CD14-positive monocyte (primary cell): ENCODE results near the gene YWHAQ. TPM values are rescaled to one million over a fixed set of nuclear protein-coding genes. Genes with fewer than 3 reads are reported as not detected.

ENCODE experiments used
- DNase-seq, 3 donors: peaks; one replicate each; pipeline ENCODE4 v3.0.0-alpha.2; 2011 to 2022
- H2AFZ ChIP-seq: 2 replicates; pipeline ENCODE4 v1.6.0; 2012; ENCODE audit warnings: mild to moderate bottlenecking, low read depth, low read length, inconsistent platforms; ENCODE audit not compliant: insufficient read depth, poor library complexity, severe bottlenecking
- H3K27ac ChIP-seq, 2 donors: 1 replicate in 1 of 2; 2 replicates in 1 of 2; pipeline ENCODE4 v1.5.1; 2012 to 2013; ENCODE audit warnings: low read length in 2 of 2, control low read depth in 1 of 2, inconsistent platforms in 1 of 2, low read depth in 1 of 2, mild to moderate bottlenecking in 1 of 2
- H3K27me3 ChIP-seq, 2 donors: one replicate each; pipeline versions ENCODE4 v1.6.0 to v1.6.1; 2011 to 2013; ENCODE audit warnings: low read length in 2 of 2; ENCODE audit not compliant: control insufficient read depth in 2 of 2, insufficient read depth in 2 of 2
- H3K36me3 ChIP-seq, 2 donors: replicated peaks in 1 of 2; 1 replicate in 1 of 2; 2 replicates in 1 of 2; pipeline versions ENCODE4 v1.5.1 to v1.6.1; 2012 to 2013; ENCODE audit warnings: low read length in 2 of 2, control low read depth in 1 of 2, inconsistent platforms in 1 of 2, mild to moderate bottlenecking in 1 of 2; ENCODE audit not compliant: insufficient read depth in 2 of 2, control insufficient read depth in 1 of 2
- H3K4me1 ChIP-seq, 2 donors: 1 replicate in 1 of 2; 2 replicates in 1 of 2; pipeline versions ENCODE4 v1.5.1 to v1.6.1; 2012 to 2013; ENCODE audit warnings: low read length in 2 of 2, control low read depth in 1 of 2, inconsistent platforms in 1 of 2, mild to moderate bottlenecking in 1 of 2, moderate library complexity in 1 of 2; ENCODE audit not compliant: insufficient read depth in 2 of 2, control insufficient read depth in 1 of 2
- H3K4me2 ChIP-seq: replicated peaks from 2 replicates; pipeline ENCODE3; 2012; ENCODE audit warnings: low read length, moderate library complexity, mild to moderate bottlenecking; ENCODE audit not compliant: poor library complexity, severe bottlenecking; ENCODE audit errors: extremely low read depth
- H3K4me3 ChIP-seq, 3 experiments: fragments of 200-600 bp in 1 of 3; sonication (generic) in 1 of 3; replicated peaks in 1 of 3; 1 replicate in 2 of 3; 2 replicates in 1 of 3; pipeline ENCODE4 v1.5.1; 2011 to 2013; ENCODE audit warnings: low read length in 3 of 3, mild to moderate bottlenecking in 3 of 3, control low read depth in 2 of 3, low read depth in 2 of 3, inconsistent platforms in 1 of 3, moderate library complexity in 1 of 3
- H3K79me2 ChIP-seq: 2 replicates; pipeline ENCODE4 v1.6.0; 2012; ENCODE audit warnings: mild to moderate bottlenecking, control low read depth, inconsistent platforms, low read length, moderate library complexity; ENCODE audit not compliant: insufficient read depth
- H3K9ac ChIP-seq: 2 replicates; pipeline ENCODE4 v1.6.0; 2017; ENCODE audit warnings: low read length, mild to moderate bottlenecking; ENCODE audit not compliant: insufficient read depth, poor library complexity, severe bottlenecking
- H3K9me3 ChIP-seq, 2 donors: replicated peaks in 1 of 2; 1 replicate in 1 of 2; 2 replicates in 1 of 2; pipeline versions ENCODE4 v1.5.1 to v1.6.1; 2012 to 2013; ENCODE audit warnings: low read length in 2 of 2, control low read depth in 1 of 2; ENCODE audit not compliant: control insufficient read depth in 1 of 2, insufficient read depth in 1 of 2
- H4K20me1 ChIP-seq: 2 replicates; pipeline ENCODE4 v1.6.0; 2012; ENCODE audit warnings: mild to moderate bottlenecking, low read length, control low read depth, moderate library complexity; ENCODE audit not compliant: insufficient read depth
- H3K27ac Mint-ChIP-seq, 7 donors: one replicate each; pipeline ENCODE4 v1.8.0; 2020; ENCODE audit warnings: mild to moderate bottlenecking in 7 of 7, mixed read lengths in 7 of 7, moderate library complexity in 6 of 7, inconsistent platforms in 2 of 7
- H3K27me3 Mint-ChIP-seq, 3 donors: one replicate each; pipeline ENCODE4 v1.8.0; 2021 to 2022; ENCODE audit warnings: low read depth in 3 of 3, mild to moderate bottlenecking in 3 of 3, mixed read lengths in 3 of 3, moderate library complexity in 3 of 3, inconsistent platforms in 1 of 3
- H3K36me3 Mint-ChIP-seq, 2 donors: one replicate each; pipeline ENCODE4 v1.8.0; 2020; ENCODE audit warnings: mixed read lengths in 2 of 2, inconsistent platforms in 1 of 2, mild to moderate bottlenecking in 1 of 2
- H3K4me1 Mint-ChIP-seq: one replicate; pipeline ENCODE4 v1.8.0; 2020; ENCODE audit warnings: mild to moderate bottlenecking, mixed read lengths
- H3K4me3 Mint-ChIP-seq, 2 donors: one replicate each; pipeline ENCODE4 v1.8.0; 2020; ENCODE audit warnings: mild to moderate bottlenecking in 2 of 2, mixed read lengths in 2 of 2, moderate library complexity in 1 of 2
- H3K9me3 Mint-ChIP-seq, 7 donors: one replicate each; pipeline ENCODE4 v1.8.0; 2020 to 2022; ENCODE audit warnings: mixed read lengths in 7 of 7, mild to moderate bottlenecking in 6 of 7, moderate library complexity in 6 of 7, inconsistent platforms in 2 of 7
- WGBS: methylation state at CpG from one replicate; pipeline ENCODE4 v1.1.5; 2013; ENCODE audit warnings: missing lambda C conversion rate; ENCODE audit not compliant: insufficient coverage; 5-methylcytosine and 5-hydroxymethylcytosine counted together
- intact Hi-C, 2 donors: fragments of 100-400 bp; cut with micrococcal nuclease; formaldehyde crosslinking; loops; one replicate each; pipeline versions ENCODE4 v1.15.0 to v1.15.1; 2023
- polyA plus RNA-seq, 3 donors: library from polyadenylated mRNA; depleted of rRNA in 1 of 3; unstranded in 2 of 3; stranded (reverse) in 1 of 3; fragments of 300-500 nt in 2 of 3; fragments of >200 nt in 1 of 3; fragmentation: Illumina TruSeq in 2 of 3; gene quantifications; 1 replicate in 2 of 3; 2 replicates in 1 of 3; pipeline ENCODE4 v1.2.3, GENCODE V29; 2012 to 2021
- small RNA-seq: library from RNA; depleted of rRNA; stranded (forward); fragments of <200 nt; gene quantifications from one replicate; pipeline ENCODE3, GENCODE V24; 2012; ENCODE audit warnings: low read depth; ENCODE audit not compliant: insufficient read length
- TF ChIP-seq, protein P1 (sequence below): fragments of 200-600 bp; IDR thresholded peaks from one replicate; pipeline ENCODE4 v1.8.0; 2022; ENCODE audit warnings: antibody characterized with exemption, mild to moderate bottlenecking

YWHAQ gene
- polyA plus RNA-seq, 3 donors: 60.9 to 173 (median 165) TPM

- peak overlapping the region in 1 of 2 donors; percentile 47 for H3K27ac ChIP-seq
- TF ChIP-seq, protein P1, sequence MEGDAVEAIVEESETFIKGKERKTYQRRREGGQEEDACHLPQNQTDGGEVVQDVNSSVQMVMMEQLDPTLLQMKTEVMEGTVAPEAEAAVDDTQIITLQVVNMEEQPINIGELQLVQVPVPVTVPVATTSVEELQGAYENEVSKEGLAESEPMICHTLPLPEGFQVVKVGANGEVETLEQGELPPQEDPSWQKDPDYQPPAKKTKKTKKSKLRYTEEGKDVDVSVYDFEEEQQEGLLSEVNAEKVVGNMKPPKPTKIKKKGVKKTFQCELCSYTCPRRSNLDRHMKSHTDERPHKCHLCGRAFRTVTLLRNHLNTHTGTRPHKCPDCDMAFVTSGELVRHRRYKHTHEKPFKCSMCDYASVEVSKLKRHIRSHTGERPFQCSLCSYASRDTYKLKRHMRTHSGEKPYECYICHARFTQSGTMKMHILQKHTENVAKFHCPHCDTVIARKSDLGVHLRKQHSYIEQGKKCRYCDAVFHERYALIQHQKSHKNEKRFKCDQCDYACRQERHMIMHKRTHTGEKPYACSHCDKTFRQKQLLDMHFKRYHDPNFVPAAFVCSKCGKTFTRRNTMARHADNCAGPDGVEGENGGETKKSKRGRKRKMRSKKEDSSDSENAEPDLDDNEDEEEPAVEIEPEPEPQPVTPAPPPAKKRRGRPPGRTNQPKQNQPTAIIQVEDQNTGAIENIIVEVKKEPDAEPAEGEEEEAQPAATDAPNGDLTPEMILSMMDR: no peak
- H3K9me3 ChIP-seq: no peaks in the 10 kb centered on the region
- peaks cover 66% of the 10 kb centered on the region for H3K79me2 ChIP-seq
- Mint-ChIP-seq H3K4me1 (peaks cover 36% of the 10 kb centered on the region), H3K9me3 (no peaks in the 10 kb centered on the region), H3K27ac (peak overlapping the region in 3 of 7 donors; percentile 12 to 37 (median 27)), H3K36me3 (peaks cover 38 to 59% of the 10 kb centered on the region in 2 donors), H3K4me3 (no peak overlapping the region), H3K27me3 (peaks cover 0 to 1% (median 1%) of the 10 kb centered on the region in 3 donors)
- no peaks in the 10 kb centered on the region for H3K27me3 ChIP-seq
- H3K9ac ChIP-seq: no peak overlapping the region
- no peak overlapping the region for H2AFZ ChIP-seq
- intact Hi-C loops: no loop called here
- peaks cover 20 to 34% of the 10 kb centered on the region in 2 donors for H3K4me1 ChIP-seq
- H3K4me2 ChIP-seq: no peak overlapping the region
- H3K4me3 ChIP-seq: no peak overlapping the region
- no CpG with 5 or more reads among the region's 1 CpG for WGBS
- no peak for DNase-seq
- peaks cover 22 to 57% of the 10 kb centered on the region in 2 donors for H3K36me3 ChIP-seq
- peaks cover 53% of the 10 kb centered on the region for H4K20me1 ChIP-seq
These were observed 95.6 kb downstream of the YWHAQ start for GRCh38 chr2:9535177-9535576.

Small RNA genes lying within 50 kb of the gene (small RNA-seq; reads per million reads assigned to genes)
- gene RF00019: not detected

Other genes starting within 250 kb of the YWHAQ start
- 100 to 1,000 TPM in 2 of 3 donors, 10 to 100 TPM in 1; 38.5 to 125 (median 116) TPM for gene ITGB1BP1, start 207.5 kb downstream of the YWHAQ start, polyA plus RNA-seq
- gene CPSF3, start 207.3 kb downstream of the YWHAQ start, polyA plus RNA-seq: 10 to 100 TPM; 17.2 to 34.0 (median 26.6) TPM
- 10 to 100 TPM; 39.4 to 98.2 (median 84.0) TPM for gene IAH1, start 156.4 kb downstream of the YWHAQ start, polyA plus RNA-seq
- 10 to 100 TPM; 30.2 to 34.8 (median 30.9) TPM for gene ADAM17, start 75.2 kb downstream of the YWHAQ start, polyA plus RNA-seq
- gene TAF1B, start 212.5 kb upstream of the YWHAQ start, polyA plus RNA-seq: 1 to 10 TPM; 6.0 to 8.4 (median 7.2) TPM